Neutrophil (primary cell): ENCODE results near the gene ZFYVE16.
"Not testable (repeated sequence)": the region's sequence is repeated elsewhere in the genome, so short reads cannot be mapped to it uniquely, and the experiment has no call there.

ENCODE experiments used
- H3K27ac ChIP-seq: fragments of 200-600 bp; sonication (generic); 2 replicates; pipeline ENCODE4 v1.5.1; 2016; ENCODE audit warnings: mild to moderate bottlenecking, moderate library complexity
- H3K27me3 ChIP-seq: fragments of 200-600 bp; sonication (generic); 2 replicates; pipeline ENCODE4 v1.6.0; 2016; ENCODE audit warnings: mild to moderate bottlenecking
- H3K36me3 ChIP-seq: fragments of 200-600 bp; sonication (generic); 2 replicates; pipeline ENCODE4 v1.5.1; 2017
- H3K4me1 ChIP-seq, 2 experiments: fragments of 200-600 bp in 1 of 2; sonication (generic) in 1 of 2; 1 replicate in 1 of 2; 2 replicates in 1 of 2; pipeline versions ENCODE4 v1.5.1 to v1.6.1; 2013 to 2016; ENCODE audit warnings: low read depth in 1 of 2, low read length in 1 of 2, mild to moderate bottlenecking in 1 of 2, moderate library complexity in 1 of 2; ENCODE audit not compliant: control insufficient read depth in 1 of 2, insufficient read depth in 1 of 2
- H3K4me3 ChIP-seq, 2 experiments: fragments of 200-600 bp in 1 of 2; sonication (generic) in 1 of 2; 1 replicate in 1 of 2; 2 replicates in 1 of 2; pipeline ENCODE4 v1.5.1; 2013 to 2016; ENCODE audit warnings: low read depth in 1 of 2, low read length in 1 of 2, mild to moderate bottlenecking in 1 of 2, moderate library complexity in 1 of 2
- H3K9me3 ChIP-seq: fragments of 200-600 bp; sonication (generic); 2 replicates; pipeline ENCODE4 v1.5.1; 2016
- TF ChIP-seq, protein P1 (sequence below): fragments of 200-600 bp; sonication (generic); IDR thresholded peaks from 2 replicates; pipeline ENCODE4 v1.5.1; 2016; ENCODE audit warnings: antibody characterized with exemption

The ZFYVE16 gene

DNA sequence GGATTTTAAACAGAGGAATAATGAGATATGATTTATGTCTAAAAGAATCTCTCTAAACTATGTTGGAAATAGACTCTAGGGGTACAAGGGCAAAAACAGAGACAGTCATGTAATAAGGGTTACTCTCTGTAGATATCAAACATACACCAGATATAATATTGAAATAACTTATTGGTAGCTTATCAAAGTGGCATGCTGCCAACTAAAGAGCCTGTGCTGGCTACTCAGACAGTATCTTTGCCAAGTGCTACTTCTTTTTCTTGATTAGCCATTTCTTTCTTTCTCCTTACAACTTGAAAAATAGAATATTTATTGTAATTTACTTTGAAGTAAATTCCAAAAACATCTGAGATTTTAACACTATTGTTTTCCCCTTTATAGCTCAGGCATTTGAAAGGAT lies 34.9 kb downstream of the ZFYVE16 start:
- Histone ChIP-seq H3K27ac (no peak overlapping the region), H3K36me3 (peaks cover 68% of the 10 kb centered on the region), H3K4me1 (peaks cover 10 to 11% of the 10 kb centered on the region in 2 experiments), H3K27me3 (no peaks in the 10 kb centered on the region), H3K4me3 (no peak overlapping the region), H3K9me3 (no peaks in the 10 kb centered on the region)
- TF ChIP-seq, protein P1, sequence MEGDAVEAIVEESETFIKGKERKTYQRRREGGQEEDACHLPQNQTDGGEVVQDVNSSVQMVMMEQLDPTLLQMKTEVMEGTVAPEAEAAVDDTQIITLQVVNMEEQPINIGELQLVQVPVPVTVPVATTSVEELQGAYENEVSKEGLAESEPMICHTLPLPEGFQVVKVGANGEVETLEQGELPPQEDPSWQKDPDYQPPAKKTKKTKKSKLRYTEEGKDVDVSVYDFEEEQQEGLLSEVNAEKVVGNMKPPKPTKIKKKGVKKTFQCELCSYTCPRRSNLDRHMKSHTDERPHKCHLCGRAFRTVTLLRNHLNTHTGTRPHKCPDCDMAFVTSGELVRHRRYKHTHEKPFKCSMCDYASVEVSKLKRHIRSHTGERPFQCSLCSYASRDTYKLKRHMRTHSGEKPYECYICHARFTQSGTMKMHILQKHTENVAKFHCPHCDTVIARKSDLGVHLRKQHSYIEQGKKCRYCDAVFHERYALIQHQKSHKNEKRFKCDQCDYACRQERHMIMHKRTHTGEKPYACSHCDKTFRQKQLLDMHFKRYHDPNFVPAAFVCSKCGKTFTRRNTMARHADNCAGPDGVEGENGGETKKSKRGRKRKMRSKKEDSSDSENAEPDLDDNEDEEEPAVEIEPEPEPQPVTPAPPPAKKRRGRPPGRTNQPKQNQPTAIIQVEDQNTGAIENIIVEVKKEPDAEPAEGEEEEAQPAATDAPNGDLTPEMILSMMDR, result no peak

DNA sequence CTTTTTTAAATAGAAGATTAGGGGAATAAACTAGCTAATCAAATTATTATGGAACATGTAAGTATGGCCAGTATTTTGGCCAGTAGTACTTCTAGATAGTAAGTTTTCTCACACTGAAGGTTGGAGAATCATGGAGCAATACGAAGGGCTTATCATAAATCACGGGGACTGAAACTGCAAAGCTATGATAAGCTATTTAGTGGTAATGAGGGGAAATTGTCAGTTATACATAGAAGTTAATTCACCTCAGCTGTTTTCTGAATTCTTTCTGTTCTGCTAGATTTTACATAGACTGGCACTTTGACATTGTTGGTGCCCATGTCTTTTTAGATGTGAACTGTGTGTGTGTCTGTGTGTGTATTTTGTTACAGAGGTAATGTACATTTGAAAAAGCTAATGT lies 45.5 kb downstream of the ZFYVE16 start:
- Histone ChIP-seq H3K4me3 (no peak overlapping the region), H3K36me3 (peaks cover 82% of the 10 kb centered on the region), H3K9me3 (no peaks in the 10 kb centered on the region), H3K4me1 (no peaks in the 10 kb centered on the region), H3K27me3 (no peaks in the 10 kb centered on the region), H3K27ac (no peak overlapping the region)
- TF ChIP-seq, protein P1, result no peak

DNA sequence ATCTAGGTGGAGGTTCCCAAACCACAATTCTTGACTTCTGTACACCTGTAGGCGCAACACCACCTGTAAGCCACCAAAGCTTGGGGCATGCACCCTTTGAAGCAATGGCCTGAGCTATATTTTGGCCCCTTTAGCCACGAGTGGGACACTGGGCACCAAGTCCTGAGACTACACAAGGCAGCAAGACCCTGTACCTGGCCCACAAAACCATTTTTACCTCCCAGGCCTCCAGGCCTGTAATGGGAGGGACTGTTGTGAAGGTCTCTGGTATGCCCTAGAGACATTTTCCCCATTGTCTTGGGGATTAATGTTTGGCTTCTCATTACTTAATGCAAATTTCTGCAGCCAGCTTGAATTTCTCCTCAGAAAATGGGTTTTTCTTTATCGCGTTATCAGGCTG lies 55.4 kb downstream of the ZFYVE16 start:
- Histone ChIP-seq H3K9me3 (no peaks in the 10 kb centered on the region), H3K27ac (no peak overlapping the region), H3K36me3 (peaks cover 59% of the 10 kb centered on the region), H3K4me1 (peaks cover 28 to 29% of the 10 kb centered on the region in 2 experiments), H3K4me3 (no peak overlapping the region), H3K27me3 (no peaks in the 10 kb centered on the region)
- TF ChIP-seq, protein P1, result no peak

DNA sequence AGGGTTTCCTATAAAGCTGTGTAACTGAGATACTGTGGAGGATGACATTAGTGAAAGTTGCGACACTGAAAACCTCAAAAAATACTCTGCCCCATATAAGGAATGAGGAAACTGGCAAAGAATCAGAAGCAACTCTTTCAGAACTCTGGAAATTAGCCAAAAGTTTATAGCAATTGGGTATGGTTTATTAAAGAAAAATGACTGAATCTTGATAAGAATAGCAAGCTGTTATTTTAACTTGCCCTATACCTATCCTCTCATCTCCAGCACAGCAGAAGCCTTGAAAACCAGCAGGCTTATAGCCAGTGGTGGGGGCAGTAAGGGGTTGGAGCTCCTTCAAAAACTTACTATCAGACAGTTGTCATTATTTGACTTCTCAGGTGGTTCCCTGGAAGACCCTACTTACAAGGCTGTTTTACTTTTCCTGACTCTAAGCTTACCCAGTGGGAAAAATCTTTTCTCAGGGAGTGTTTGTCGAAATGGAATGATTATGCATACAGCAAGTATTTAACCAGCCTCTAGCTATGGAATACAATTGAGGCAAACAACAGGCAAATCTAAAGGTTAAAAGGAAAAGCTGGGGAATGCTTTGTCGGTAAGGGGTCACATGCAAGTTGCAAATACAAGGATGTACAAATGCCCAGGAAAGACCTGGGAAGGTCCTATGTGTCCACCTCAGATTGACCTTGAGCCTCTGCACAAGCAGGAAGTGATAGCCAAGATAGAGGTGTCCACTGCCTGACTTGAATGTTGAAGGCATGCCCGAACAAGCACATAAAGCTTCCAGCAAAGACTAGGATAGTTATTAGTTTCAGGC lies 59.0 kb downstream of the ZFYVE16 start:
- TF ChIP-seq, protein P1, result no peak
- peak overlapping the region; percentile 73 for H3K27ac ChIP-seq

DNA sequence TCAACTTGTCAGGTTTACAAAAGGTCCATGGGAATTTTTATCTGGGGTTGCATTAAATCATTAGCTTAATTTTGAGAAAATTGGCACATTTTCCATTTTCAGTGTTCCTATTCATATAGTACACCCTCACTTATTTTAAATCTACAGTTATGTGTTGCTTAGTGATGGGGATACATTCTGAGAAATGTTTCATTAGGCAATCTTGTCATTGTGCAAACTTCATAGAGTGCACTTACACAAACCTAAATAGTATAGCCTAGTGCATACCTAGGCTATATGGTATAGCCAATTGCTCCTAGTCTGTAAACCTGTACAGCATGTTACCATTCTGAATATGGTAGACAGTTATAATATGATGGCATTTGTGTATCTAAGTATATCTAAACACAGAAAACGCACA lies 60.3 kb downstream of the ZFYVE16 start:
- Histone ChIP-seq H3K9me3 (no peaks in the 10 kb centered on the region), H3K4me1 (peaks cover 32 to 35% of the 10 kb centered on the region in 2 experiments), H3K27ac (no peak overlapping the region), H3K27me3 (no peaks in the 10 kb centered on the region), H3K36me3 (peaks cover 23% of the 10 kb centered on the region), H3K4me3 (no peak overlapping the region)
- TF ChIP-seq, protein P1, result no peak

More for the DNA sequence above, 59.0 kb downstream of the ZFYVE16 start:
- Histone ChIP-seq H3K36me3 (peaks cover 33% of the 10 kb centered on the region), H3K9me3 (no peaks in the 10 kb centered on the region), H3K4me1 (peaks cover 32 to 35% of the 10 kb centered on the region in 2 experiments), H3K4me3 (no peak overlapping the region), H3K27me3 (no peaks in the 10 kb centered on the region)

DNA sequence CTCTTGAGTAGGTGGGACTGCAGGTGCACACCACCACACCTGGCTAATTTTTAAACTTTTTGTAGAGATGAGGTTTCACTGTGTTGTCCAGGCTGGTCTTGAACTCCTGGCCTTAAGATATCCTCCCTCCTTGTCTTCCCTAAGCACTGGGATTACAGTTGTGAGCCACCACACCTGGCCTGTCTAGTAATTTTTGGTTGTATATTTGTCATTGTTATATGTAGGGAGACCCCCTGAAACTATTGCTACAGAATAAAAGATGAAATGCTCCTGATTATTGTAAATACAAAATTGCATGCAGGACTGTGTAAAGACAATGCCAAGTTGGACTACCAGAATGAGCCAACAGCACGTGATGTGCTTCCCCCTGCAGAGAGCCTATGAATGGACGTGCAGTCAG lies 62.8 kb downstream of the ZFYVE16 start:
- Histone ChIP-seq H3K4me1 (peaks cover 29 to 32% of the 10 kb centered on the region in 2 experiments), H3K36me3 (peaks cover 37% of the 10 kb centered on the region)
- H3K27ac ChIP-seq, H3K27me3 ChIP-seq, H3K4me3 ChIP-seq, H3K9me3 ChIP-seq: not testable (repeated sequence)
